GF-D8 (cell line): Measurements from ENCODE around the gene B4GALNT2.
"Not testable (repeated sequence)": the region's sequence is repeated elsewhere in the genome, so short reads cannot be mapped to it uniquely, and the experiment has no call there.

Source experiments
- DNase-seq: peaks from one replicate; lab custom pipeline; 2025; lab: John Stamatoyannopoulos, UW

The B4GALNT2 gene

DNA sequence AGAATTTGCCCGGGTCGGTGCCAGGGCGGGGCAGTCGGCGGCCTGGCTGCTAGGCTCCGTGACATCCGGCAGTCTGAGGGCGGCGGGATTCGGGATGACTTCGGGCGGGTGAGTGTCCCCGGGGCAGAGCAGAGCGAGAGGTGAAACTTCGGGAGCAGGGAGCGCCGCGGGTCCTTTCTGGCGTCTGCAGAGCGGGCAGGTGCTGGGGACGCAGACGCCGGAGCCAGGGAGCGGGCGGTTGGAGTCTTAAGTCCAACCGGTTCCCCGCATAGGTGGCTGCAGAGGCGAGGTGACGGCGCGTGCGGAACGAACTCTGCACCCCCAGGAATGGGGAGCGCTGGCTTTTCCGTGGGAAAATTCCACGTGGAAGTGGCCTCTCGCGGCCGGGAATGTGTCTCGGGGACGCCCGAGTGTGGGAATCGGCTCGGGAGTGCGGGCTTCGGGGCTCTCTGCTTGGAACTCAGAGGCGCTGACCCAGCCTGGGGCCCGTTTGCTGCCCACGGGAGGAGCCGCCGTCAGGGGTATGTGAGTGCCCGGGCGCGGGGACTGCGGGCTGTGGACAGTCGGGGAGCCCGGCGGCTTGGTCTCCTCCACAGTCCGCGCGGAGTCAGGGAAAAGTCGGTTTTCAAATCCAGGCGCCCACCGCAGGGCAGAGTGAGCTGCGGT, at the start of gene B4GALNT2:
Gene B4GALNT2 (plus strand): TSS at position 71 of the 666 bp plus-strand sequence. CDS start 24 bp downstream, at position 95.
- no peak for DNase-seq

DNA sequence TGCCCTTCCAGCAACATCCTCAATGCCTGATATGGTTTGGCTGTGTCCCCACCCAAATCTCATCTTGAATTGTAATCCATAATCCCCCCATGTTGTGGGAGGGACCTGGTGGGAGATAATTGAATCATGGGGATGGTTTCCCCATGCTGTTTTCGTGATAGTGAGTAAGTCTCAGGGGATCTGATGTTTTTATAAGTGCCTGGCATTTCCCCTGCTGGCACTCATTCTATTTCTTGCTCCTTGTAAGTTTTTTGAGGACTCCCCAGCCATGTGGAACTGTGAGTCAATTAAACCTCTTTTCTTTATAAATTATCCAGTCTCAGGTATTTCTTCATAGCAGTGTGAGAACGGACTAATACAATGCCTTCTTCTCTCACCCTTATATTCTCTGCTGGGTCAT, 47.5 kb upstream of the B4GALNT2 start:
- not testable (repeated sequence) for DNase-seq

- DNase-seq: no peak
Observed at GRCh38 chr17:49085565-49086315, 46.8 kb upstream of the B4GALNT2 start.

DNA sequence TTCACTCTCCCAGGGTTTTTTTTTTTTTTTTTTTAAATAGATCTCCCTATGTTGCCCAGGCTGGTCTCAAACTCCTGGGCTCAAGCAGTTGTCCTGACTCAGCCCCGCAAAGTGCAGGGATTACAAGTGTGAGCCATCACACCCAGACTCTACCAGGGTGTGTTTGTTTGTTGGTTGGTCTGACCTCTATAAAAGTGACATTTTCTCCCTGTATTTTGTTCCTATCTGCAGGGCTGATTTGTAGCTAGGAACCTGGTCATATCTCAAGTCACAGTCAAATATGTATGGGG, 46.3 kb upstream of the B4GALNT2 start:
- DNase-seq: no peak

DNA sequence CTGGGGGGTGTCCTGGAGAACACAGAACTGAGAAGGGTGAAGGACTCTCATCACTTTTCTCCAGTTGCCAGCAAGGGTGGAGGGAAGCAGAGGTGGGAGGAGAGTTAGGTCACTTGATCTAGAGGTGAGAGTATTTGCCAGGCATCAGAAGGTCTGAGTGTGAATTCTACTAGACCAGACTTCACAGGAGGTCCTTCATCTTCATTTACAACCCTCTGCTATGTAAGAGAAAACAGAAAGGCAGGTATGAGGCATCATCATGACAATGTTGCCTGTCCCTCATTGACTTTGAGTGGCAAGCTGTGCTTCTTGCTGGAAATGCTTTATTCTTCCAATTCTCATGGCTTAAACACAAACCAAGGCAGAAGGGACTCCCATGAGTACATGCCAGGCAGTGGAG, 45.9 kb upstream of the B4GALNT2 start:
- DNase-seq: no peak

DNA sequence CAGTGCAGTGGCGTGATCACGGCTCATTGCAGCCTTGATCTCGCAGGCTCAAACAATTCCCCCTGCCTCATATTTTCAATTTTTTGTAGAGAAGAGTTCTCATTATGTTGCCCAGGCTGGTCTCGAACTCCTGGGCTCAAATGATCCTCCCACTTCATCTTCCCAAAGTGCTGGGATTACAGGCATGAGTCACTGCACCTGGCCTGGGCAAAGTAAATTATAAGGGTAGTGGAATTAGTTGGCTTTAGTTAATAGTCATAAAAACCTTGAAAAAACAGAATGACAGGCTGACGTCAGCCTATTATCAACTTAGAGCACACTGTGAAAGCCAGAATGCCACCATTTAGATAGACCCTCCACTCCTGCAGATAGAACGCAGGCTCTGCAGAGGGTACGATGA, 43.5 kb upstream of the B4GALNT2 start:
- DNase-seq: no peak

- no peak for DNase-seq
Observed at GRCh38 chr17:49090878-49091594, 41.5 kb upstream of the B4GALNT2 start.

DNA sequence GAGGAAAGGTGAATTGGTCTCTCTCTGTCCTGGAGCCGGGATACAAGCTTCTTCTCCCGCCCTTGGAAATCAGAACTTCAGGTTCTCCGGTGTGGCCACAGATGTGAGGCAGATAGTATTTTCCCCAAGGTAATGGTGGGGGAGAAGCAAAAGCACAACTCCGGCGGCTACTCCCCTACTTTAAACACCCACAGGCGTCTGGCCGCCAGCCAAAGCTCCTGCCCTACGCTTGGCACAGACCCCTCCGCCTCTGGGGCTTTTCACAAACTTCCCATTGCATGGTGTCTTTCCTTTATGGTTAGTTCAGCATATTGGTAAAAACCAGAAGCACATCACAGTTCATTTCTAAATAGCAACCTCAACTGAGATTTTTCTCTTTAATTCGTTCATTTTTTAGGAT, 39.4 kb upstream of the B4GALNT2 start:
- DNase-seq: no peak

DNA sequence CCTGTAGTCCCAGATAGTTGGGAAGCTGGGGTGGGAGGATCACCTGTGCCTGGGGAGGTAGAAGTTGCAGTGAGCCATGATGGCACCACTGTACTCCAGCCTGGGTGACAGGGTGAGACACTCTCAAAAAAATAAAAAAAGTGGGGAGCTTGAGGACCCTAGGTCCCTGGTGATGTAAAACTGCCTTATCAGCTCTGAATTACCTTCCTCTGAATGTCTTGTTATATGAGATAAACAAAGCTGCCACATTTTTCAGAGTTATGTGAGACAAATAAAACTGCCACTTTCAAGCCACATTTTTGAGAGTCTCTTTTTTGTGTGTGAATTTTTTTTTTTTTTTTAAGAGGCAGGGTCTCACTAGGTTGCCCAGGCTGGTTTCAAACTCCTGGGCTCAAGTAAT, 32.0 kb upstream of the B4GALNT2 start:
- DNase-seq: no peak

- DNase-seq: no peak
Observed at GRCh38 chr17:49101054-49101534, 31.5 kb upstream of the B4GALNT2 start.

DNA sequence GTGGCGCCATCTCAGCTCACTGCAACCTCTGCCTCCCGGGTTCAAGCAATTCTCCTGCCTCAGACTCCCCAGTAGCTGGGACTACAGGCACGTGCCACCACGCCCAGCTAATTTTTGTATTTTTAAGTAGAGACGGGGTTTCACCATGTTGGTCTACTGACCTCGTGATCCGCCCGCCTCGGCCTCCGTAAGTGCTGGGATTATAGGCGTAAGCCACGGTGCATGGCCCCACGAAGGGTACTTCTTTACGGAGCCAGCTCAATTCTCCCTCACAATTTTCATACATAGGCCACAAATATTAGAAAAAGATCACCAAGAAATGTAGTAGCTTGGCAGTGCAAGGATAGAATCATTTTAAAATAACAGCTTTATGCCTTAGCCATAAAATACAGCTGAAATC, 29.2 kb upstream of the B4GALNT2 start:
- not testable (repeated sequence) for DNase-seq

GRCh38 chr17:49104511-49105074, 28.0 kb upstream of the B4GALNT2 start:
- no peak for DNase-seq

DNA sequence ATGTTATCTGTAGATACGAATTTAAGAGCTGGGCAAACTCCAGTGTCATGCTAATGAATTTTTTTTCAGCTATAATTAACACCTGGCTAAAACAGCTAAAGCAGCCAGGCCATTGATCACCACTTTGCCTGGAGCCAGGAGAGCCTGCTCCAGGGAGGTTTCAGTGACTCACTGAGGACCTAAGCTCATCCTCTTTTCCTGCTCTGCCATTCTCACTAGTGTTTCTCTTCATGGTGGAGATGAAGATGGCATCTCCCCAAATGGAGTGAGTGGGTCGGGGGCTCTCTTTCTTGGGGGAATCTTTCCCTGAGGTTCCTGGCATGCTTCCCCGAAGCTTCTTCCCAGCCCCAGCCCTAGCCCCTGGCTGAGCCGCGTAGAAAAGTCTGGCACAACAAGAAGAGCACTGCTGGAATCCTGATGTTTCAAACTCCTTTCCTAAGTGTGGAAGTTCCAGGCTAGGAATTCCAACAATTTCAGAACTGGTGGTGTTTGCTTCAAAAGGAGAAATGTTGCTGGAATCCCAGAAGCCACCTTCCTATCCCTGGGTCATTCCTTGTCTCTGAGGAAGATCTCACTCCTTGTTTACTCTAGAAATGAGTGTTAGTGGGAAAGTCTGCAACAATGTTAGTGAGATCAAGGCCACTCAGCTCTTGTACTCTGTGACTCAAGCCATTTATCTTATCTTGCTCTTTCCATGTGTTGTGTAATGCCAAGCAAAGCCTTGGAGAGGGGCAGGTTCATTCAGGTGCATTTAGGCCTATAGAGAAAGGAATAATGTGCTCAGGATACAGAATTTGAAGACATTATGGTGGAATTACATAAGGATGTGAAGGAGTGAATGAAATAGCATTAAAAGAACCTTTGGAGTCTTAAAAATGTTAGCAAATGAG, 26.0 kb upstream of the B4GALNT2 start:
- DNase-seq: no peak

DNA sequence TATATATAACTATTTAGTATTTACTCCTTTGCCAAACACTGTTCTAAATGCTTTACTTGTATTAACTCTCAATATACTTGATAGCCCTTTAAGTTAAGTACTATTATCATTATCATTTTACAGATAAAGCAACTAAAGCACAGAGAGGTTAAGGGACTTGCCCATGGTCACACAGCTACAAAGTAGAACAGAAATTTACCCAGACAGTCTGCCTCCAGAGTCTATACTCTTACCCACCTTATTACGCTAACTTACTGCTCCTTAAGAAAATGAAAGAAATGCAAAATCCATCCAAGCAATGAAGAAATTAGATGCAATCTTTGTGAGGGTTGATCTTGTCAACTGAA, 25.4 kb upstream of the B4GALNT2 start:
- DNase-seq: no peak

DNA sequence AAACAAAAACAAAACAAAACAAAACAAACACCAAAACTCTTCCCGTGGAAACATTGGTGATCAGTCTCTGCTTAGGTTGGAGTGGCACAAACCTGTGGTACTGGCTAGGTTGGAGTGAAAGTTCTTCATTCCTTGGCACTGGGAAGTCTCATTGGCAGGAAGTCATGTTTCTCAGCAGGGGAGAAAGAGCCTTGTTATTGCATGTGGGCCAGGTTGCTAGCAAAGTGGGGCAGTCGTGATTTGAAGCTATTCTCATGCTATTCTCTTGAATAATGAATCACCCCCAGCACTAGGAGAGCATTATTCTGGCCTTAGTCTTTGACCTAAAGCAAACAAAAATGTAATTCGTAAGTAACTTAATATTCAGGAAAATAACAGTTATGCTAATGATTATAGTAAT, 24.3 kb upstream of the B4GALNT2 start:
- no peak for DNase-seq

DNA sequence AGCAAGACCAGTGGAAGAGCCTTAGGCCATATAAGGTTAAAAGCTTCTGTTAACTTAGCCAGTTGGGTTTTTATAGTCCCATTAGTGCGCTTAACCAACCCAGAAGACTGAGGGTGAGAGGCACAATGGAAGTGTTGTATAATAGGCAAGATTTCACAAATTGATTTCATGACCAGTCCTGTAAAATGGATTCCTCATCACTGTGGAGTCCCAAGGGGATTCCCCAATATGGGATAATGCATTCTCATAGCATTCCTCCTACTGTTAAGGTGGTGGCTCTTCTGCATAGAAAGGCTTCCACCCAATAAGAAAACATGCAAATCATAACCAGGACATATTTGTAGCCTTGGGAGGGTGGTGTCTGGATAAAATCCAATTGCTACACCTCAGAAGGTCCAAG, 22.1 kb upstream of the B4GALNT2 start:
- no peak for DNase-seq

GRCh38 chr17:49111934-49112333, 20.6 kb upstream of the B4GALNT2 start:
- DNase-seq: no peak

DNA sequence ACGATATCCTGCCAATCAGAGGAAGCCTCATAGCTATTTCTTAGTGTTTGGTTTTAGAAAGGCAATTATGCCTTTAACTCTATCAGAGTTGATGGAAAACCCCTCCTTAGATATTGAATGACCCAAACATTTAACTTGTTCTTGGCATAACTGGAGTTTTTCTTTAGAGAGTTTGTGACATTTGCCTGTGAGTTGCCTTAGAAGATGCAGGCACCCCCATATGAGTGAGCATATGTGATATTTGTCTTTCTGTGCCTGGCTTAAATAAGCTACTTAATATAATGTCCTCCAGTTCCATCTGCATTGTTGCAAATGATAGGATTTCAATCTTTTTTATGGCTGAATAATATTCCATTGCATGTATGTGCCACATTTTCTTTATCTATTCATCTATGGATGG, 19.6 kb upstream of the B4GALNT2 start:
- no peak for DNase-seq

DNA sequence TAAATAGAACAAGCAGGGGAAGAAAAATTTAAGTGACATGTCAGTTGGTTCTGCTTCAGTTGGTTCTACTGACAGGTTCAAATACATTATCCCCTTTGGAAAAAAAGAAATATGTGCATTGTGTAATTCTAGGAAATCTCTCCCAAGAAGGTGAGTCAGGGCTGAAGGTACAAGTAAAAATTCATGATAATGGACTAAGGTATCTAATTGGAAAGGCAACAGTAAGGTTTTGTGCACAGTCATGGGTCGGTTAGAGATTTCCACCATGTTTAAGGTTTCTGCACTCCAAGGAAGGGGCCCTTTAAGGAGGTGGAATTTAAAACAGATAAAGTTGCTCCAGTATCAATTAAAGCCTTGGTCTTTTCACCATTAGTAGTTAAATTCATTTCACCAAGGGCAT, 17.9 kb upstream of the B4GALNT2 start:
- no peak for DNase-seq

GRCh38 chr17:49117587-49118230, 14.9 kb upstream of the B4GALNT2 start:
- peak; percentile 12 for DNase-seq

GRCh38 chr17:49120166-49120565, 12.4 kb upstream of the B4GALNT2 start:
- DNase-seq: no peak
